Testis (tissue), 2 donors: ENCODE measurements around the gene FRMD4B.

ENCODE experiments used
- POLR2A ChIP-seq: fragments of 450-650 bp; IDR thresholded peaks from one replicate; pipeline ENCODE4 v1.6.1; 2017; ENCODE audit warnings: antibody characterized with exemption, mild to moderate bottlenecking, moderate library complexity
- TF ChIP-seq, protein P1 (sequence below), 3 experiments: fragments of 450-650 bp in 2 of 3; fragments of 200-600 bp in 1 of 3; sonication (generic) in 1 of 3; IDR thresholded peaks; one replicate each; pipeline ENCODE4 v1.5.1; 2016 to 2019; ENCODE audit warnings: antibody characterized with exemption in 3 of 3, mild to moderate bottlenecking in 2 of 3, moderate library complexity in 1 of 3

DNA sequence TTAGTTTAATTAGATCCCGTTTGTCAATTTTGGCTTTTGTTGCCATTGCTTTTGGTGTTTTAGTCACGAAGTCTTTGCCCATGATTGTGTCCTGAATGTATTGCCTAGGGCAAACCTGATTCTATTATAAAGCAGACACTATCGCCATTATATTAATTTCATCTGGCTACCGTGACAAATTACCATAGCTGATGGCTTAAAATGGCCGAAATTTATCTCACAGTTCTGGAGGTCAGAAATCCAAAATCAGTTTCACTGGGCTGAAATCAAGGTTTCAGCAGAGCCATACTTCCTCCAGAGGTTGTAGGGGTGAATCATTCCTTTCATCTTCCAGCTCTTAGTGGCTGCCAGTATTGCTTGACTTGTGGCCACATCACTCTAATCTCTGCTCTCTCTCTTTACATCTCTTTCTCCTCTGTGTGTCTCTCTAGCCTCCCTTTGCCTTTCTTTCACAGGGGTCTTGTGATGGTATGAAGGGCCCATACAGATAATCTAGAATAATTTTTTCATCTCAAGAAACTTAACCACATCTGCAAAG, 31.7 kb upstream of the FRMD4B start:
- no peak for TF ChIP-seq POLR2A
- TF ChIP-seq, protein P1, sequence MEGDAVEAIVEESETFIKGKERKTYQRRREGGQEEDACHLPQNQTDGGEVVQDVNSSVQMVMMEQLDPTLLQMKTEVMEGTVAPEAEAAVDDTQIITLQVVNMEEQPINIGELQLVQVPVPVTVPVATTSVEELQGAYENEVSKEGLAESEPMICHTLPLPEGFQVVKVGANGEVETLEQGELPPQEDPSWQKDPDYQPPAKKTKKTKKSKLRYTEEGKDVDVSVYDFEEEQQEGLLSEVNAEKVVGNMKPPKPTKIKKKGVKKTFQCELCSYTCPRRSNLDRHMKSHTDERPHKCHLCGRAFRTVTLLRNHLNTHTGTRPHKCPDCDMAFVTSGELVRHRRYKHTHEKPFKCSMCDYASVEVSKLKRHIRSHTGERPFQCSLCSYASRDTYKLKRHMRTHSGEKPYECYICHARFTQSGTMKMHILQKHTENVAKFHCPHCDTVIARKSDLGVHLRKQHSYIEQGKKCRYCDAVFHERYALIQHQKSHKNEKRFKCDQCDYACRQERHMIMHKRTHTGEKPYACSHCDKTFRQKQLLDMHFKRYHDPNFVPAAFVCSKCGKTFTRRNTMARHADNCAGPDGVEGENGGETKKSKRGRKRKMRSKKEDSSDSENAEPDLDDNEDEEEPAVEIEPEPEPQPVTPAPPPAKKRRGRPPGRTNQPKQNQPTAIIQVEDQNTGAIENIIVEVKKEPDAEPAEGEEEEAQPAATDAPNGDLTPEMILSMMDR (IDR thresholded peaks at IDR 0.05) = no peak
